HG02678 (cell line): ENCODE data around the gene MS4A2.
"Not testable (repeated sequence)": the region's sequence is repeated elsewhere in the genome, so short reads cannot be mapped to it uniquely, and the experiment has no call there.

Experiments used
- ATAC-seq: cut with Tn5 transposase; IDR thresholded peaks from one replicate; pipeline ENCODE4 v1.9.1; 2021; ENCODE audit warnings: mild to moderate bottlenecking, moderate library complexity; ENCODE audit not compliant: unreplicated experiment

MS4A2 gene

GRCh38 chr11:60100516-60100915 lies 12.1 kb downstream of the MS4A2 start:
- ATAC-seq: no peak

- ATAC-seq: not testable (repeated sequence)
Observed at GRCh38 chr11:60101368-60101767, 12.9 kb downstream of the MS4A2 start.

- ATAC-seq: not testable (repeated sequence)
Observed at GRCh38 chr11:60104471-60105115, 16.1 kb downstream of the MS4A2 start.

GRCh38 chr11:60108631-60109030 lies 20.2 kb downstream of the MS4A2 start:
- not testable (repeated sequence) for ATAC-seq

GRCh38 chr11:60111793-60112192 lies 23.3 kb downstream of the MS4A2 start:
- no peak for ATAC-seq

GRCh38 chr11:60116996-60117790 lies 28.7 kb downstream of the MS4A2 start:
- ATAC-seq: no peak

GRCh38 chr11:60118338-60118737 lies 29.9 kb downstream of the MS4A2 start:
- no peak for ATAC-seq

- ATAC-seq: no peak
Observed at GRCh38 chr11:60119710-60120109, 31.2 kb downstream of the MS4A2 start.

- ATAC-seq: no peak
Observed at GRCh38 chr11:60121264-60121663, 32.8 kb downstream of the MS4A2 start.

GRCh38 chr11:60122414-60123036 lies 34.1 kb downstream of the MS4A2 start:
- no peak for ATAC-seq

GRCh38 chr11:60124802-60125432 lies 36.5 kb downstream of the MS4A2 start:
- ATAC-seq: no peak

- no peak for ATAC-seq
Observed at GRCh38 chr11:60125956-60126585, 37.6 kb downstream of the MS4A2 start.

- ATAC-seq: no peak
Observed at GRCh38 chr11:60127311-60127811, 38.9 kb downstream of the MS4A2 start.

- ATAC-seq: no peak
Observed at GRCh38 chr11:60128376-60128775, 39.9 kb downstream of the MS4A2 start.

- not testable (repeated sequence) for ATAC-seq
Observed at GRCh38 chr11:60128866-60129265, 40.4 kb downstream of the MS4A2 start.

- ATAC-seq: no peak
Observed at GRCh38 chr11:60129853-60130252, 41.4 kb downstream of the MS4A2 start.

GRCh38 chr11:60130496-60130895 lies 42.0 kb downstream of the MS4A2 start:
- ATAC-seq: no peak

- no peak for ATAC-seq
Observed at GRCh38 chr11:60131912-60132311, 43.4 kb downstream of the MS4A2 start.

- no peak for ATAC-seq
Observed at GRCh38 chr11:60133917-60134316, 45.5 kb downstream of the MS4A2 start.

GRCh38 chr11:60143768-60144167 lies 55.3 kb downstream of the MS4A2 start:
- no peak for ATAC-seq

- ATAC-seq: no peak
Observed at GRCh38 chr11:60145677-60146076, 57.2 kb downstream of the MS4A2 start.
